ENCODE results near the gene MSMO1.

The MSMO1 gene

GRCh38 chr4:165324918-165325304 is 2.6 kb upstream of the MSMO1 start:
- Histone ChIP-seq H3K27ac (ENCODE audit: low read depth, low read length) (no peak overlapping the region), H3K4me1 (ENCODE audit: control insufficient read depth, insufficient read depth, low read length) (peaks cover 15% of the 10 kb centered on the region), H3K9me3 (ENCODE audit: control insufficient read depth, insufficient read depth, low read length) (no peaks in the 10 kb centered on the region), H3K4me3 (ENCODE audit: low read depth, low read length) (no peak overlapping the region), H3K27me3 (ENCODE audit: control insufficient read depth, insufficient read depth, low read length) (no peaks in the 10 kb centered on the region), H3K9ac (ENCODE audit: low read depth, low read length) (no peak overlapping the region), H3K36me3 (ENCODE audit: control insufficient read depth, insufficient read depth, low read length) (peaks cover 2% of the 10 kb centered on the region; the same call in 1 of the 2 replicates)

DNA sequence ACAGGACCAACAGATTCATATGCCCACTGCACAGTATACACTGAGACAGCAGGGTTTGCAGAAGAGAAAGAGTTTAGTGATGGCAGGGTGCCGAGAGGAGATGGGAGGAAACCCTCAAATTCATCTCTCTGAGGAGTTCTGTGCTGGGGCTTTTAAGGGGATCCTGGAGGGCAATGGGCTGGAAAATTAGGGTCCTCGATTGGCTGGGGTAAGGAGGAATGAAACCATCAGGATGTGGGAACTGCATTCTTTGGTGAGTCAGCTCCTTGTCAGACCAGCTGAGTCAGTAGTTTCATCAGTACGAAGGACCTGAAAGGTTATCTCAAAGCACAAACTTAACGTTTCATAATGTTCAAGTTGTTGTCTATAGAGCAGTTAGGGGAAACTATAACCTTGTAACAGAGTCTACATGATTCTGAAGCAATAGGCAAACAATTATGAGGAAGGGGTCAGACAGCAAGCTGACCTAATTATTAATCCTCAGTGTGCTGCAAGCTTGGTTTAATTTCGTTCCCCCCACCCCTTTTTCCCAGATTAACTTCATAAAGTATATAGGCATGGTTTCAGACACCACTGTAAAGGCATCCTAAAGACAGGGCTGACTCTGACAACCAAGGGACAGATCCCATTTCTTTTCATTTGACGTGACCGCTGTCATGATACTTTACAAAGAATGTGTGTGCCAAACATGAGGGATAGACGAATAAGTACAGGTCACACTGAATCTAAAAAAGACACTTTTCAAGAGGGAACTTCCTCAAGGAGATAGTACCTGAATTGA is 1.5 kb upstream of the MSMO1 start:
- H3K27ac ChIP-seq (ENCODE audit: low read depth, low read length) = peak overlapping the region; percentile 85
- no peak overlapping the region for H3K9ac ChIP-seq (ENCODE audit: low read depth, low read length)
- peak overlapping the region; percentile 99 for H3K4me3 ChIP-seq (ENCODE audit: low read depth, low read length)

GRCh38 chr4:165326831-165327210 is 648 bp upstream of the MSMO1 start:
- Histone ChIP-seq H3K4me3 (ENCODE audit: low read depth, low read length) (peak overlapping the region; percentile 99), H3K27me3 (ENCODE audit: control insufficient read depth, insufficient read depth, low read length) (no peaks in the 10 kb centered on the region), H3K4me1 (ENCODE audit: control insufficient read depth, insufficient read depth, low read length) (peaks cover 22% of the 10 kb centered on the region), H3K9ac (ENCODE audit: low read depth, low read length) (peak overlapping the region; percentile 81), H3K27ac (ENCODE audit: low read depth, low read length) (peak overlapping the region; percentile 85), H3K9me3 (ENCODE audit: control insufficient read depth, insufficient read depth, low read length) (no peaks in the 10 kb centered on the region), H3K36me3 (ENCODE audit: control insufficient read depth, insufficient read depth, low read length) (peaks cover 20% of the 10 kb centered on the region)

More for the DNA sequence above, 1.5 kb upstream of the MSMO1 start:
- peaks cover 12% of the 10 kb centered on the region for H3K36me3 ChIP-seq (ENCODE audit: control insufficient read depth, insufficient read depth, low read length)
- H3K27me3 ChIP-seq (ENCODE audit: control insufficient read depth, insufficient read depth, low read length) = no peaks in the 10 kb centered on the region
- peaks cover 22% of the 10 kb centered on the region for H3K4me1 ChIP-seq (ENCODE audit: control insufficient read depth, insufficient read depth, low read length)
- no peaks in the 10 kb centered on the region for H3K9me3 ChIP-seq (ENCODE audit: control insufficient read depth, insufficient read depth, low read length)

DNA sequence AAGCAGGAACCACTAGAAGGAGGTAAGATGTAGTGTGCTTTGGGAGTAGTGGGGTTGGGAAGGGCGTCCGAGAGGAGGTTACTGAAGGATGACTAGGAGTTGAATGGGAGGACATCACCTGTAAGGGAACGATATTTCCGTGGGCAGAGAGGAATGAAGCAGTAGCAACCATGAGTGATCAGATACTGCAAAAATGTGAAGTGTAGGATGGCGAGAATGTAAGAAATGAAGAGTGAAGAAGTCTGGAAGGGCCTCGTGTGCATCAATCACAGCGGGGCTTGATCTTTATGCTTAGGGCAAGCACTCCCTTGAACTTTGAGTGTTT is 594 bp downstream of the MSMO1 start:
- Histone ChIP-seq H3K27me3 (ENCODE audit: control insufficient read depth, insufficient read depth, low read length) (no peaks in the 10 kb centered on the region), H3K36me3 (ENCODE audit: control insufficient read depth, insufficient read depth, low read length) (peaks cover 32% of the 10 kb centered on the region), H3K9me3 (ENCODE audit: control insufficient read depth, insufficient read depth, low read length) (no peaks in the 10 kb centered on the region), H3K9ac (ENCODE audit: low read depth, low read length) (peak overlapping the region; percentile 83), H3K4me3 (ENCODE audit: low read depth, low read length) (peak overlapping the region; percentile 99), H3K27ac (ENCODE audit: low read depth, low read length) (peak overlapping the region; percentile 84), H3K4me1 (ENCODE audit: control insufficient read depth, insufficient read depth, low read length) (peaks cover 22% of the 10 kb centered on the region)

DNA sequence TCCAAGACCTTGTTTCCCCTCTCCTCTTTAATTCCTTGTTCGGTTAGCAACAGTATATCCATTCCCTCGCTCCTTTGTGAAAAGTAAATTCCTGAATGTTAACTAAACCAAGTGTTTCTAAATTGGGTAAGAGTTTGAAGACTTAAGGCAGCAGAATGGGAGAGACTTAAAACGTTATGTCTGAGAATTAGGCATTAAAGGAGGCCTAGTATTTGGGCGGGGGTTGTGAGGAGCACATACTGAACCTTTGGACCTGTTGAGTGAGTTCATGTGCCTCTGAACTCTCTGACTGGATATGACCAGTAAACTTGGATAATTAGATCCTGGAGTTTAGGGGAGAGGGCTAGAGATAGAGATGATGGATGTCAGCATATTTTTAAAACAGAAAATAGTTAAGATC is 1.2 kb downstream of the MSMO1 start:
- Histone ChIP-seq H3K4me3 (ENCODE audit: low read depth, low read length) (peak overlapping the region; percentile 99), H3K9me3 (ENCODE audit: control insufficient read depth, insufficient read depth, low read length) (no peaks in the 10 kb centered on the region), H3K9ac (ENCODE audit: low read depth, low read length) (peak overlapping the region; percentile 83), H3K4me1 (ENCODE audit: control insufficient read depth, insufficient read depth, low read length) (peaks cover 22% of the 10 kb centered on the region), H3K36me3 (ENCODE audit: control insufficient read depth, insufficient read depth, low read length) (peaks cover 38% of the 10 kb centered on the region), H3K27ac (ENCODE audit: low read depth, low read length) (no peak overlapping the region), H3K27me3 (ENCODE audit: control insufficient read depth, insufficient read depth, low read length) (no peaks in the 10 kb centered on the region)

GRCh38 chr4:165330071-165330470 is 2.6 kb downstream of the MSMO1 start:
- H3K4me1 ChIP-seq (ENCODE audit: control insufficient read depth, insufficient read depth, low read length) = peaks cover 22% of the 10 kb centered on the region
- no peak overlapping the region for H3K9ac ChIP-seq (ENCODE audit: low read depth, low read length)
- peaks cover 52% of the 10 kb centered on the region for H3K36me3 ChIP-seq (ENCODE audit: control insufficient read depth, insufficient read depth, low read length)
- H3K9me3 ChIP-seq (ENCODE audit: control insufficient read depth, insufficient read depth, low read length) = no peaks in the 10 kb centered on the region
- H3K4me3 ChIP-seq (ENCODE audit: low read depth, low read length) = peak overlapping the region; percentile 99
- no peak overlapping the region for H3K27ac ChIP-seq (ENCODE audit: low read depth, low read length)
- H3K27me3 ChIP-seq (ENCODE audit: control insufficient read depth, insufficient read depth, low read length) = no peaks in the 10 kb centered on the region

GRCh38 chr4:165330666-165331065 is 3.2 kb downstream of the MSMO1 start:
- H3K4me3 ChIP-seq (ENCODE audit: low read depth, low read length) = peak overlapping the region; percentile 99
- no peak overlapping the region for H3K27ac ChIP-seq (ENCODE audit: low read depth, low read length)

GRCh38 chr4:165331359-165331758 is 3.9 kb downstream of the MSMO1 start:
- H3K9ac ChIP-seq (ENCODE audit: low read depth, low read length) = no peak overlapping the region
- H3K4me3 ChIP-seq (ENCODE audit: low read depth, low read length) = peak overlapping the region; percentile 99; the same call in 1 of the 2 replicates
- H3K4me1 ChIP-seq (ENCODE audit: control insufficient read depth, insufficient read depth, low read length) = peaks cover 11% of the 10 kb centered on the region
- peaks cover 64% of the 10 kb centered on the region for H3K36me3 ChIP-seq (ENCODE audit: control insufficient read depth, insufficient read depth, low read length)
- H3K27ac ChIP-seq (ENCODE audit: low read depth, low read length) = no peak overlapping the region
- no peaks in the 10 kb centered on the region for H3K27me3 ChIP-seq (ENCODE audit: control insufficient read depth, insufficient read depth, low read length)
- no peaks in the 10 kb centered on the region for H3K9me3 ChIP-seq (ENCODE audit: control insufficient read depth, insufficient read depth, low read length)

More at GRCh38 chr4:165330666-165331065, 3.2 kb downstream of the MSMO1 start:
- Histone ChIP-seq H3K36me3 (ENCODE audit: control insufficient read depth, insufficient read depth, low read length) (peaks cover 58% of the 10 kb centered on the region), H3K4me1 (ENCODE audit: control insufficient read depth, insufficient read depth, low read length) (peaks cover 17% of the 10 kb centered on the region), H3K9me3 (ENCODE audit: control insufficient read depth, insufficient read depth, low read length) (no peaks in the 10 kb centered on the region), H3K27me3 (ENCODE audit: control insufficient read depth, insufficient read depth, low read length) (no peaks in the 10 kb centered on the region), H3K9ac (ENCODE audit: low read depth, low read length) (no peak overlapping the region)

- Histone ChIP-seq H3K9ac (ENCODE audit: low read depth, low read length) (no peak overlapping the region), H3K27ac (ENCODE audit: low read depth, low read length) (no peak overlapping the region)
Observed at GRCh38 chr4:165331823-165332222, 4.4 kb downstream of the MSMO1 start.

GRCh38 chr4:165332502-165332901 is 5.0 kb downstream of the MSMO1 start:
- Histone ChIP-seq H3K9ac (ENCODE audit: low read depth, low read length) (no peak overlapping the region), H3K4me1 (ENCODE audit: control insufficient read depth, insufficient read depth, low read length) (peaks cover 8% of the 10 kb centered on the region; the same call in 1 of the 2 replicates), H3K27ac (ENCODE audit: low read depth, low read length) (no peak overlapping the region), H3K36me3 (ENCODE audit: control insufficient read depth, insufficient read depth, low read length) (peaks cover 75% of the 10 kb centered on the region), H3K4me3 (ENCODE audit: low read depth, low read length) (peak overlapping the region; percentile 99; the same call in 1 of the 2 replicates), H3K27me3 (ENCODE audit: control insufficient read depth, insufficient read depth, low read length) (no peaks in the 10 kb centered on the region), H3K9me3 (ENCODE audit: control insufficient read depth, insufficient read depth, low read length) (no peaks in the 10 kb centered on the region)

More at GRCh38 chr4:165331823-165332222, 4.4 kb downstream of the MSMO1 start:
- no peaks in the 10 kb centered on the region for H3K9me3 ChIP-seq (ENCODE audit: control insufficient read depth, insufficient read depth, low read length)
- H3K36me3 ChIP-seq (ENCODE audit: control insufficient read depth, insufficient read depth, low read length) = peaks cover 68% of the 10 kb centered on the region
- H3K27me3 ChIP-seq (ENCODE audit: control insufficient read depth, insufficient read depth, low read length) = no peaks in the 10 kb centered on the region
- H3K4me1 ChIP-seq (ENCODE audit: control insufficient read depth, insufficient read depth, low read length) = peaks cover 8% of the 10 kb centered on the region; the same call in 1 of the 2 replicates
- peak overlapping the region; percentile 99; the same call in 1 of the 2 replicates for H3K4me3 ChIP-seq (ENCODE audit: low read depth, low read length)

DNA sequence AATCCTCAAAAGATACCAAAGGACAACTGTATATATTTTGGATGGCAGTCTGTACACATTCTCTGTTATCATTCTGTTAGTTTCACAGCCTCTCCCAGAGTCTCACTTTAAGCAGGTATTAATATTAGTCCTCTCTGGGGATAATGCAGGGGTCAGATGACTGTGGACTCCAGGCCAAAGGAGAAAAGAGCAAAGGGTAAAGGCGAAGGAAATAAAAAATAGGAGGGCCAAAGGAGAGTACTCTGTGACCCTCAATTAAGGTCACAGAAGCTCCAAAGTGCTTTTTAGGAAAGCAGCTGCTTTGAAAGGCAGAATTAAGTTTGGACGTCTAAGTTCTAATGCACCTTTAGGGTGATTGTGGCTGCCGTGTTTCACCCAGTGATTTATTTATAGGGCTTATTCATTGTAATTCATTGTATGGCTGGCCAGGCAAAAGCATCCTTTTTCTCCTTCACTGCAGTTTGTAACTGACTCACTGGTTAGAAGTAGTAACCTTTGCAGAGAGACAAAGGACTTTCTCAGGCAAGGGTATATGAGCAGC is 7.8 kb downstream of the MSMO1 start:
- Histone ChIP-seq H3K4me1 (ENCODE audit: control insufficient read depth, insufficient read depth, low read length) (peaks cover 4% of the 10 kb centered on the region; the same call in 1 of the 2 replicates), H3K27me3 (ENCODE audit: control insufficient read depth, insufficient read depth, low read length) (no peaks in the 10 kb centered on the region), H3K9me3 (ENCODE audit: control insufficient read depth, insufficient read depth, low read length) (no peaks in the 10 kb centered on the region), H3K27ac (ENCODE audit: low read depth, low read length) (no peak overlapping the region), H3K36me3 (ENCODE audit: control insufficient read depth, insufficient read depth, low read length) (peaks cover 98% of the 10 kb centered on the region), H3K9ac (ENCODE audit: low read depth, low read length) (no peak overlapping the region), H3K4me3 (ENCODE audit: low read depth, low read length) (no peak overlapping the region)
